Esophagus muscularis mucosa (tissue), 4 donors: ENCODE data around the gene PDE1A.

ENCODE experiments used
- CTCF ChIP-seq, 3 experiments: fragments of 200-600 bp in 2 of 3; fragments of 450-650 bp in 1 of 3; sonication (generic) in 2 of 3; IDR thresholded peaks; one replicate each; pipeline ENCODE4 v1.5.1; 2017 to 2019; ENCODE audit warnings: antibody characterized with exemption in 3 of 3, mild to moderate bottlenecking in 2 of 3, moderate library complexity in 1 of 3
- EP300 ChIP-seq: sonication (generic); formaldehyde crosslinking; IDR thresholded peaks from one replicate; pipeline ENCODE4 v1.6.1; 2017; ENCODE audit warnings: antibody characterized with exemption
- POLR2A ChIP-seq: fragments of 450-650 bp; IDR thresholded peaks from one replicate; pipeline ENCODE4 v1.6.1; 2017; ENCODE audit warnings: antibody characterized with exemption, moderate library complexity, mild to moderate bottlenecking, low read depth
- POLR2AphosphoS5 ChIP-seq, 2 donors: sonication (generic); formaldehyde crosslinking; IDR thresholded peaks; one replicate each; pipeline ENCODE4 v1.6.1; 2017; ENCODE audit warnings: antibody characterized with exemption in 2 of 2

GRCh38 chr2:182267971-182268370 lies 158.9 kb downstream of the PDE1A start:
- TF ChIP-seq CTCF (IDR thresholded peaks at IDR 0.05), result no peak
- TF ChIP-seq POLR2AphosphoS5 (IDR thresholded peaks at IDR 0.05), result no peak
- TF ChIP-seq POLR2A, result no peak
- no peak for TF ChIP-seq EP300
